B cell (primary cell): Measurements from ENCODE around the gene PARG. TPM values are rescaled to one million over a fixed set of nuclear protein-coding genes. Genes with fewer than 3 reads are reported as not detected.

ENCODE experiments used
- ATAC-seq: fragments of 200-7000 bp; cut with Tn5 transposase; one replicate; pipeline ENCODE4 v1.10.0; 2021; ENCODE audit warnings: low read depth, mild to moderate bottlenecking, moderate number of reproducible peaks, moderate library complexity
- CTCF ChIA-PET: fragments of 350-600 bp; sonication (Branson Sonifier 250); formaldehyde crosslinking; loops from one replicate; lab custom pipeline; 2021; ENCODE audit warnings: antibody characterized with exemption, inconsistent platforms; lab: Charles Lee
- POLR2A ChIA-PET: fragments of 350-600 bp; sonication (Branson Sonifier 250); formaldehyde crosslinking; loops from one replicate; lab custom pipeline; 2021; ENCODE audit warnings: antibody characterized with exemption; lab: Charles Lee
- DNase-seq: peaks from one replicate; pipeline ENCODE4 v3.0.0; 2013
- H2AFZ ChIP-seq: 2 replicates; pipeline ENCODE4 v1.6.1; 2012; ENCODE audit warnings: mild to moderate bottlenecking, low read depth, low read length; ENCODE audit not compliant: insufficient read depth, poor library complexity, severe bottlenecking
- H3K27ac ChIP-seq, 2 donors: 1 replicate in 1 of 2; 2 replicates in 1 of 2; pipeline ENCODE4 v1.5.1; 2012 to 2013; ENCODE audit warnings: low read length in 2 of 2, mild to moderate bottlenecking in 2 of 2, moderate library complexity in 1 of 2
- H3K27me3 ChIP-seq, 4 experiments: fragments of 200-600 bp in 1 of 4; sonication (generic) in 1 of 4; replicated peaks in 1 of 4; 1 replicate in 2 of 4; 2 replicates in 2 of 4; pipeline versions ENCODE4 v1.6.1 to v1.7.0; 2013 to 2016; ENCODE audit warnings: low read length in 3 of 4, mild to moderate bottlenecking in 2 of 4, mixed read lengths in 1 of 4, moderate library complexity in 1 of 4; ENCODE audit not compliant: insufficient read depth in 4 of 4, control insufficient read depth in 3 of 4; ENCODE audit errors: control extremely low read depth in 1 of 4
- H3K36me3 ChIP-seq, 2 experiments: replicated peaks in 1 of 2; 1 replicate in 1 of 2; 2 replicates in 1 of 2; pipeline versions ENCODE4 v1.6.1 to v1.7.1; 2013; ENCODE audit warnings: low read length in 1 of 2; ENCODE audit not compliant: insufficient read depth in 2 of 2, control insufficient read depth in 1 of 2; ENCODE audit errors: control extremely low read depth in 1 of 2, extremely low read depth in 1 of 2
- H3K4me1 ChIP-seq, 2 donors: fragments of 200-600 bp in 1 of 2; sonication (generic) in 1 of 2; 1 replicate in 1 of 2; 2 replicates in 1 of 2; pipeline versions ENCODE4 v1.5.1 to v1.6.1; 2013 to 2017; ENCODE audit warnings: low read length in 2 of 2; ENCODE audit not compliant: control insufficient read depth in 2 of 2, insufficient read depth in 2 of 2
- H3K4me2 ChIP-seq: replicated peaks from 2 replicates; pipeline ENCODE3; 2012; ENCODE audit warnings: mild to moderate bottlenecking, low read depth, low read length; ENCODE audit not compliant: poor library complexity, severe bottlenecking
- H3K4me3 ChIP-seq, 5 experiments: fragments of 200-600 bp in 1 of 5; sonication (generic) in 1 of 5; 1 replicate in 3 of 5; 2 replicates in 2 of 5; pipeline versions ENCODE4 v1.5.1 to v1.7.0; 2011 to 2016; ENCODE audit warnings: low read length in 4 of 5, mild to moderate bottlenecking in 4 of 5, low read depth in 2 of 5, control low read depth in 1 of 5, moderate library complexity in 1 of 5; ENCODE audit not compliant: insufficient read depth in 1 of 5; ENCODE audit errors: control extremely low read depth in 1 of 5, extremely low read depth in 1 of 5
- H3K79me2 ChIP-seq: fragments of 200-600 bp; sonication (generic); one replicate; pipeline ENCODE4 v1.6.0; 2016; ENCODE audit warnings: low read length; ENCODE audit not compliant: control insufficient read depth, insufficient read depth
- H3K9ac ChIP-seq: fragments of 200-600 bp; sonication (generic); 2 replicates; pipeline ENCODE4 v1.6.1; 2017; ENCODE audit warnings: mild to moderate bottlenecking, low read length, moderate library complexity
- H3K9me3 ChIP-seq, 3 donors: one replicate each; pipeline versions ENCODE4 v1.6.1 to v1.7.1; 2013; ENCODE audit warnings: low read length in 2 of 3; ENCODE audit not compliant: control insufficient read depth in 2 of 3, insufficient read depth in 1 of 3; ENCODE audit errors: control extremely low read depth in 1 of 3
- H4K20me1 ChIP-seq: 2 replicates; pipeline ENCODE4 v1.6.0; 2012; ENCODE audit warnings: mild to moderate bottlenecking, low read length; ENCODE audit not compliant: insufficient read depth, control insufficient read depth, poor library complexity, severe bottlenecking
- H3K27ac Mint-ChIP-seq: one replicate; pipeline ENCODE4 v1.8.0; 2021; ENCODE audit warnings: mixed read lengths
- H3K27me3 Mint-ChIP-seq: one replicate; pipeline ENCODE4 v1.8.0; 2021; ENCODE audit warnings: mixed read lengths
- H3K4me1 Mint-ChIP-seq: one replicate; pipeline ENCODE4 v1.8.0; 2021; ENCODE audit warnings: mixed read lengths
- H3K4me3 Mint-ChIP-seq: one replicate; pipeline ENCODE4 v1.8.0; 2021; ENCODE audit warnings: mixed read lengths
- H3K9me3 Mint-ChIP-seq: one replicate; pipeline ENCODE4 v1.8.0; 2022; ENCODE audit warnings: mixed read lengths; ENCODE audit not compliant: insufficient read depth
- CTCF ChIP-seq: fragments of 200-600 bp; IDR thresholded peaks from one replicate; pipeline ENCODE4 v1.8.0; 2022; ENCODE audit warnings: antibody characterized with exemption, mild to moderate bottlenecking
- EZH2 ChIP-seq: IDR thresholded peaks from 2 replicates; pipeline ENCODE4 v1.6.1; 2012; ENCODE audit warnings: borderline replicate concordance, low read depth, mild to moderate bottlenecking, moderate library complexity, low read length; ENCODE audit not compliant: insufficient read depth, poor library complexity, severe bottlenecking
- WGBS: methylation state at CpG from one replicate; pipeline ENCODE4 v1.1.5; 2013; ENCODE audit warnings: missing lambda C conversion rate; ENCODE audit not compliant: insufficient coverage; 5-methylcytosine and 5-hydroxymethylcytosine counted together
- intact Hi-C: fragments of 100-400 bp; cut with micrococcal nuclease; formaldehyde crosslinking; loops from one replicate; pipeline ENCODE4 v1.10.0; 2022
- polyA plus RNA-seq: library from polyadenylated mRNA; depleted of rRNA; stranded (reverse); fragments of >200 nt; gene quantifications from 2 replicates; pipeline ENCODE4 v1.2.3, GENCODE V29; 2012
- total RNA-seq, 2 donors: library from RNA; stranded (reverse); fragments of 120-200 nt in 1 of 2; gene quantifications; 1 replicate in 1 of 2; 2 replicates in 1 of 2; pipeline versions ENCODE4 v1.2.3 to v1.2.4, GENCODE V29; 2013 to 2022

Gene PARG
- total and polyA plus RNA-seq, 2 donors (not counting 1 experiment from before 2014, with no cell fraction given), result 8.5 to 47.9 TPM

GRCh38 chr10:49803988-49804387 lies 137.8 kb downstream of the PARG start:
- Histone ChIP-seq H3K79me2 (no peaks in the 10 kb centered on the region), H3K9ac (no peak overlapping the region), H3K27me3 (peaks cover 0 to 2% (median 0%) of the 10 kb centered on the region in 4 experiments), H2AFZ (no peak overlapping the region), H3K4me1 (no peaks in the 10 kb centered on the region), H3K36me3 (no peaks in the 10 kb centered on the region), H3K4me3 (no peak overlapping the region), H3K4me2 (no peak overlapping the region), H3K9me3 (peaks cover 0 to 9% (median 5%) of the 10 kb centered on the region in 3 donors), H4K20me1 (no peaks in the 10 kb centered on the region), H3K27ac (no peak overlapping the region)
- CTCF ChIA-PET, result no interaction called here
- no peaks in the 10 kb centered on the region for H3K4me1 Mint-ChIP-seq
- H3K9me3 Mint-ChIP-seq, result peaks cover 3% of the 10 kb centered on the region
- POLR2A ChIA-PET, result no interaction called here
- ATAC-seq (no peak), DNase-seq (no peak)
- no peak for TF ChIP-seq EZH2
- no peak for TF ChIP-seq CTCF
- H3K4me3 Mint-ChIP-seq, result no peak overlapping the region
- H3K27me3 Mint-ChIP-seq, result peaks cover 14% of the 10 kb centered on the region
- WGBS, result no CpG with 5 or more reads among the region's 2 CpGs
- H3K27ac Mint-ChIP-seq, result no peak overlapping the region
- intact Hi-C loops, result no loop called here

- Mint-ChIP-seq H3K9me3 (no peaks in the 10 kb centered on the region), H3K27me3 (peaks cover 8% of the 10 kb centered on the region), H3K4me1 (no peaks in the 10 kb centered on the region), H3K27ac (no peak overlapping the region), H3K4me3 (no peak overlapping the region)
- TF ChIP-seq EZH2 (no peak), CTCF (no peak)
- Histone ChIP-seq H3K79me2 (no peaks in the 10 kb centered on the region), H3K27ac (no peak overlapping the region), H3K4me2 (no peak overlapping the region), H3K9me3 (no peaks in the 10 kb centered on the region), H2AFZ (no peak overlapping the region), H3K4me1 (no peaks in the 10 kb centered on the region), H3K27me3 (peaks cover 0 to 3% (median 0%) of the 10 kb centered on the region in 4 experiments), H3K4me3 (no peak overlapping the region), H3K36me3 (no peaks in the 10 kb centered on the region), H3K9ac (no peak overlapping the region), H4K20me1 (no peaks in the 10 kb centered on the region)
- ChIA-PET POLR2A (no interaction called here), CTCF (no interaction called here)
- intact Hi-C loops, result no loop called here
- ATAC-seq (no peak), DNase-seq (no peak)
- whole genome bisulfite sequencing, result 100% methylated on average over 1 of the region's 4 CpGs
Measured at GRCh38 chr10:49798275-49798674, 143.6 kb downstream of the PARG start.
